CD4-positive, alpha-beta T cell treated with Interleukin-4 for 4 hours (primary cell): ENCODE data around the gene CCDC51.

Source experiments
- DNase-seq: peaks from one replicate; pipeline ENCODE4 v3.0.0-alpha.2; 2020

CCDC51 gene

DNA sequence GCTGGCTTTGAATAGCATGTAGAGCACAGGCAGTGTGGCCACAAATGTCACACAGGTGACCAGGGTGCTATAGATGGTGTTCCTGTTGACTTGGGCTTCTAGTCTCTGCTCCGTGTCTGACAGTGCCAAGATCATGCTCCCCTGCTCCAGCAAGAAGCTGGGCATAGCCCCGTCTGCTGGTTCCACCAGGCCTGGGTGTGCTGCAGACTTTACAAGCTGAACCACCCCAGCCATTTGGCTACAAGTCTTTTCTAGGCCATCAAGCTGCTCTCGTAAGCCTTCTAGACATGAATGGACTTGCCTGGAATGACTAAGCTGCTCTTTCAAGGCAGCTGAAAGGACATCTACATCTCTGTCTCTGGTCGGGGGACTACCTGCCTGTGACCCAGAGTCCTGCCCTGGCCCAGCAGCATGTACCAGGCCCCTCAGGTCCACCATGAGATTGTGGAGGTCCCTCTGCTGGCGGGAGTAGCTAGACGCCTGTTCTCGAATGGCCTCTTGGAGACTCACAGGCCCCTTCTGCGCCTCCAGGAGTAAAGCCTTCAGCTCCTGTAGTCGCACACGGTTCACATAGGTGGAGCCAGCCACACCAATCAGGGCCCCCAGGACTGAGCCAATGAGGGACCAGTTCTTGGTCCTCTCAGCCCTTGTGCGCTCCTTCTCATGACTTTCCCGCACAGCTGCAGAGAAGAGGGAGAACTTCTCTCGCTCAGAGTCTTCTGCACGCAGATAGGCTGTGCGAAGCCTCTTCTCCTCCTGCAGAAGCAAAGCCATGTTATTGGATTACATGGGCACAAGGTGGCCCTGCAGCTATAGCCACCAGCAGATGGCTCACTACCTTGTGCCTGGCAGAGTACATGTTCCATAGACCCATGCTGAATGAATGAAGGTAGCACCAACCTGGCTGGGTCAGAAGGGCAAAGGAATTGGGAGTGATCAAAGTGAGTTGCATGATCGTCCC is 7.2 kb downstream of the CCDC51 start:
- DNase-seq, result no peak

GRCh38 chr3:48431224-48432029 is 8.5 kb downstream of the CCDC51 start:
- no peak for DNase-seq

DNA sequence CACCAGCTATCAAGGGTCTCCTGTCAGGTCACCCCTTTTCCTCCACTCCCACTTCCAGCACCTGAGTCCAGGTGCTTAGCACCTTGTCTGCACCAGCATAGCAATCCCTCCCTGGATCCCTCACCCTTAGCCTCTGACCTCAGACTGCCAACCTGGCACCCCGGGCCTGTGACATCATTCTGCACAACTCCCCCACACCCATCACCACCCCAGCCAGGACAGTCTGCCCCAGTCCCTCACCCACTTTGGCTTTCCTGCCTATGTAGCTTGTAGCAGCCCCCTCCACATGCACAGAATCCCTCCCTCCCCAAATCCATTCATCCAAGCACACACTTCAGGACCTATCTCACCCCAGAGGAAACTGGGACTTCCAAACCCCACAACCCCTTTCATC is 9.2 kb downstream of the CCDC51 start:
- DNase-seq, result no peak

GRCh38 chr3:48429960-48430707 is 9.8 kb downstream of the CCDC51 start, which contains the start of gene PLXNB1:
PLXNB1 (minus strand) TSS chr3:48430086; CDS start chr3:48424611, 5,475 bp downstream.
- no peak for DNase-seq

- DNase-seq, result peak; percentile 51
These were observed 10.5 kb downstream of the CCDC51 start for GRCh38 chr3:48429317-48429959.

DNA sequence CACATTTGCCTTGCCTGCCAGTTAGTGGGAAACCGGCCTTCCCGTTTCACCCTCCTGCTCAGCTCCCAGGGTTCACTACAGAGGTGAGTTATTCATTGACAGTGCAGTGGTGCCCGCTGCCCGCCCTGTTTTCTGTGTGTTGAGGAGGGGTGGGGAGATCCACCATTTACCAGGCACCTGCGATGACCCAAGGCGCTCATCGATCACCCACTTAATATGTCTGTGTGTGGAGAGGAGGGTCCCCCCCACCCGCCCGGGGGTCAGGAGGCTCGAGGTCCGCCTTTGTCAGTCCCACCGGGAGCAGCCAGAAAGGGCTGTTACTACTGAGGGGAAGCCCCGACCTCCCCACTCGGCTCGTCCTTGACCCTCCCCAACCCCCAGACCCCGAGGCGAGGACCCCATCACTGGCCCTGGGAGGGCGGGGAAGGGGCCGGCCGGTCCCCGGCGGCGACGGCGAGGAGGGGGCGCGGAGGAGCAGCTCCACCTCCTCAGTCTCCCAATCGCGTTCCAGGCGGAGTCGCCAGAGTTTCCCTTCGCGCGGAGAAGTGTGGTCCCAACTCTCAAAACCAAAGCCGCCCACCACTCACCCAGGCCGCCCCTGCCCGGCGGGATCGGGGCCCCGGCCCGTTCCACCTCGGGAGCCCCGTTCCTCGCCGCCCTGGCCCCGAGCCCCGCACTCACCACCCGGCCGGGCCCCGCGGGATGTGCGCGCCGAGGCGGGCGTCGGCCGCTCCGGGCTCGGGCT is 11.2 kb downstream of the CCDC51 start:
- DNase-seq, result no peak

- no peak for DNase-seq
These were observed 11.8 kb downstream of the CCDC51 start for GRCh38 chr3:48428088-48428571.

DNA sequence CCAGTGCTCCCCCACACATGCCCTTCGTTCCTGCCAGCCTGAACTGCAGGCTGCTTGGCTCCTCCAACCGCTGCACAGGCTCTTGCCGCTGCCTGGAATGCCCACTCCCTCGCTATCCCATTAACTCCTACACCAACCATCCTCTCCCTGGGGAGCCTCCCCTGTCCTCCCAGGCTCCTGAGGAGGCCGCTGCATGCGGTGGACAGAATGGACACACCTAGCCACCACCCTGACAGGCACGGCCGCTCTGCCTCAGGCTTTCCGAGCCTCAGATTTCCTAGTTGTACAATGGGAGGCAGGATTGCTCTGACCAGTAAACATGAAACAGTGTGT is 12.3 kb downstream of the CCDC51 start:
- no peak for DNase-seq

- DNase-seq, result no peak
These were observed 12.8 kb downstream of the CCDC51 start for GRCh38 chr3:48426944-48427629.

DNA sequence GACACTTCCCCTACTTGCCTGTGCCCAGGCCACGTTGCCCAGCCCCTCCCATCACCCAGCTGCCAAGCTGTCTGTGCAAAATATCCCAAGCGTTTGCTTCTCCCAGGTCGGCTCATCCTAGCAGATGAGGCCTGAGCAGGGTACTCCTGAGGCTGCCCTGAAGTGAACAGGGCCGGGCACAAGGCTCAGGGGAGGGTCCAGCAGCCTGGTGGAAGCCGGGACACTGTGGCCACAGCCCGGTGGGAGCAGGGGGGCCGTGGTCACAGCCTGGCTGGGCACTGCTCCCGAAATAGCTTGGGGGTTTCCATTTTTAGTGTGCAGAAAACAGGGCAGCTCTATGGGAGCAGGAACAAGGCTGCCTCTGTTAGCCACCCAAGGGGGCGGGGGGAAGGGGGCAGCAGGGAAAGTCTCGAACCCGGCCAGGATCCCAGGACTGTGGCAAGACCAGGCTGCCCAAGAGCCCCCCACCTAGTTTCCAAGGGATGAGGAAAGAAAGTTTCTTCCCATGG is 13.5 kb downstream of the CCDC51 start:
- DNase-seq, result no peak

DNA sequence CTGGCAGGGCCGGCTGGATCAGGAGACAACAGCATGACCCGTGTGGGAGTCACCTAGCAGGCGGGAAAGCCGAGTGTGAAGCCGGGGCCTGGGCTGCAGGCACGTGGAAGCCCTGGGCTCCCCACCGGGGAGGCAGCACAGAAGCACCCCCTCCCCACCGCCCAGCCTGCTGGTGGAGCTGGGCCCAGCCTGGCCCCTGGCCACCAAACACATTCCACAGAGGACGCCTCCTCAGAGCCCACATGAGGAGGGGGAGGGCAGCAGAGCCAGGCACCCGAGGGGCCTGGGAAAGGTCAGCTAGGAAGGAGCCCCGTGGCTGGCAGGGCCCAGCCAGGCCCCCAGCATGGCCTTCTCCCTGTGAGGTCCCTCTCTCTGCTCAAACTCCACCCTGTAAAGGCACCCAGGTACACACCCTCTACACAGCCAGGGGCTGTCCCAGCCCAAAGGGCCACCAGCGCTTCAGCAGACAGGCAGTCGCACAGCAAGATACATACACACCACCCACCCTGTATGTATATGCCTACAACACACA is 14.6 kb downstream of the CCDC51 start:
- no peak for DNase-seq

- DNase-seq, result no peak
These were observed 15.8 kb downstream of the CCDC51 start for GRCh38 chr3:48423883-48424695.

- DNase-seq, result no peak
These were observed 16.6 kb downstream of the CCDC51 start for GRCh38 chr3:48423241-48423882.

- no peak for DNase-seq
These were observed 17.2 kb downstream of the CCDC51 start for GRCh38 chr3:48422681-48423080.

DNA sequence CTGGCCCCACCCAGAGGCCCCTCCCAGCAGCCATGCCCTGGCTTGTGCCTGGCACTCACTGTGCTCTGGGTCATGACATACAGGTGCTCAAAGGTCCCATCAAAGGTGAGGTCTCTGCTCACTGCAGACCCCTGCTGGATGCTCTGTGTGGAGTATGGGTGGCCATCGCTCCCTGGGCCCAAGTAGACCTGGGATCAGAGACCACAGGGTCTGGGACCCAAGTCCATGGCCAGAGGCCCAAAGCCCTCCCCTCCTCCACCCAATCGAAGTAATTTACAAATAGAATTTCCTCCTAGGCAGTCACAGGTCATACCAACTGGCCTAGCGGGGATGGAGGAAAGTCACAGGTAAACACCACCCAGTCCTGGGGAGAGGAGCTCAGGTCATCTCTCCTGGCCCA is 17.6 kb downstream of the CCDC51 start:
- DNase-seq, result no peak

DNA sequence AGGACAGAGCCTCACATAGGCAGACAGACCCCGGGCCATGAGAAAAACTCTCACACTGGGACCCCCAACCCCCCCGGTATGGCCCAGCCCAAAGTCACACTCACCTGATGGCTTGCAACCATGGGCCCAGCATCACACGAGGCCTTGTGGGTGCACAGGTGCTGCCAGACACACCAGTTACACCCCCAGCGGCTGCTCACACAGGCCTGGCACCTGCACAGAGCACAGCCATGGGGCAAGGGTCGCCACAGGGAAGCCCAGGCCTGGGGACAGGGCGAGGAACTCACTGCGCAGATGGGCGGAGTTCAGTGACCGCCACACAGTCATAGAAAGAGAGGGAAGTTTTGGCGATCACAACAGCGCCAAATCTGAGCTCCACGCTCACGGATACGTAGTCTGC is 19.4 kb downstream of the CCDC51 start:
- DNase-seq, result no peak

- no peak for DNase-seq
These were observed 20.3 kb downstream of the CCDC51 start for GRCh38 chr3:48419597-48419996.

GRCh38 chr3:48419149-48419548 is 20.8 kb downstream of the CCDC51 start:
- no peak for DNase-seq

DNA sequence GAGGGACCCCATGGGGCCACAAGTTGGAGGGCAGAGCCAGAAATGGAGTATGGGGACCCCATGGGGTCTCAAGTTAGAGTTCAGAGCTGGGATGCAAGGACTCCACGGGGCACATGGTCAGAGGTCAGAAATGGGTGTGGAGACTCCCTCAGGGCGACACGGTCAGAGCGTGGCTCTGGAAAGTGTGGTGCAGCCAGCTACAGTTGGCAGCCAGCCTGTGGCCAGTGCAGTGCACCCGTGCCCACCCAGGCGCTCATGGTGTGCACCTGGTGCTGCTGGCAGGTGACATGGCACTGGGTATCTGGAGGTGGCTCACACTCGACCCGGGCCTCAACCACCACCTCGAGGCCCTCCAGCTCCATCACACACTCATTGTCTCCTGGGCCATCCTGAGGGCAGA is 21.3 kb downstream of the CCDC51 start:
- no peak for DNase-seq
